ENCODE data around the gene ARL13A.
"Not testable (repeated sequence)": the region's sequence is repeated elsewhere in the genome, so short reads cannot be mapped to it uniquely, and the experiment has no call there.

Gene ARL13A

GRCh38 chrX:100994352-100995281, 25.1 kb downstream of the ARL13A start:
- Histone ChIP-seq H3K4me3 (replicated peaks; ENCODE audit: low read depth, low read length) (no peak overlapping the region), H3K27me3 (replicated peaks; ENCODE audit: control insufficient read depth, insufficient read depth, low read length) (no peaks in the 10 kb centered on the region), H3K36me3 (ENCODE audit: control insufficient read depth, insufficient read depth, low read length) (no peaks in the 10 kb centered on the region)
- DNase-seq (ENCODE audit: extremely low read depth, insufficient read length): peak; percentile 15
- no peak for TF ChIP-seq CTCF (IDR thresholded peaks at IDR 0.05; ENCODE audit: insufficient read depth, low read length, poor library complexity, severe bottlenecking)

GRCh38 chrX:100995469-100995868, 26.0 kb downstream of the ARL13A start:
- Histone ChIP-seq H3K27me3 (replicated peaks; ENCODE audit: control insufficient read depth, insufficient read depth, low read length) (no peaks in the 10 kb centered on the region), H3K36me3 (ENCODE audit: control insufficient read depth, insufficient read depth, low read length) (no peaks in the 10 kb centered on the region), H3K4me3 (replicated peaks; ENCODE audit: low read depth, low read length) (no peak overlapping the region)
- no peak for TF ChIP-seq CTCF (IDR thresholded peaks at IDR 0.05; ENCODE audit: insufficient read depth, low read length, poor library complexity, severe bottlenecking)
- DNase-seq (ENCODE audit: extremely low read depth, insufficient read length): no peak

- DNase-seq (ENCODE audit: extremely low read depth, insufficient read length): no peak
- Histone ChIP-seq H3K27me3 (replicated peaks; ENCODE audit: control insufficient read depth, insufficient read depth, low read length) (no peaks in the 10 kb centered on the region), H3K4me3 (replicated peaks; ENCODE audit: low read depth, low read length) (no peak overlapping the region), H3K36me3 (ENCODE audit: control insufficient read depth, insufficient read depth, low read length) (no peaks in the 10 kb centered on the region)
- TF ChIP-seq CTCF (IDR thresholded peaks at IDR 0.05; ENCODE audit: insufficient read depth, low read length, poor library complexity, severe bottlenecking): no peak
These were observed 29.9 kb downstream of the ARL13A start for GRCh38 chrX:100999451-100999850.

GRCh38 chrX:101009090-101009489, 39.6 kb downstream of the ARL13A start:
- H3K27me3 ChIP-seq (replicated peaks; ENCODE audit: control insufficient read depth, insufficient read depth, low read length): no peaks in the 10 kb centered on the region
- no peak for DNase-seq (ENCODE audit: extremely low read depth, insufficient read length)
- H3K4me3 ChIP-seq (replicated peaks; ENCODE audit: low read depth, low read length): no peak overlapping the region
- H3K36me3 ChIP-seq (ENCODE audit: control insufficient read depth, insufficient read depth, low read length): no peaks in the 10 kb centered on the region; the same call in none of the 2 replicates
- TF ChIP-seq CTCF (IDR thresholded peaks at IDR 0.05; ENCODE audit: insufficient read depth, low read length, poor library complexity, severe bottlenecking): no peak

GRCh38 chrX:101012031-101012430, 42.5 kb downstream of the ARL13A start:
- H3K4me3 ChIP-seq (replicated peaks; ENCODE audit: low read depth, low read length); H3K27me3 ChIP-seq (replicated peaks; ENCODE audit: control insufficient read depth, insufficient read depth, low read length); DNase-seq (ENCODE audit: extremely low read depth, insufficient read length); H3K36me3 ChIP-seq (ENCODE audit: control insufficient read depth, insufficient read depth, low read length): not testable (repeated sequence)

GRCh38 chrX:101022020-101022419, 52.5 kb downstream of the ARL13A start:
- no peak for TF ChIP-seq CTCF (IDR thresholded peaks at IDR 0.05; ENCODE audit: insufficient read depth, low read length, poor library complexity, severe bottlenecking)
- H3K36me3 ChIP-seq (ENCODE audit: control insufficient read depth, insufficient read depth, low read length): peaks cover 2% of the 10 kb centered on the region; the same call in 1 of the 2 replicates
- no peak overlapping the region for H3K4me3 ChIP-seq (replicated peaks; ENCODE audit: low read depth, low read length)
- no peaks in the 10 kb centered on the region for H3K27me3 ChIP-seq (replicated peaks; ENCODE audit: control insufficient read depth, insufficient read depth, low read length)
- no peak for DNase-seq (ENCODE audit: extremely low read depth, insufficient read length)
